ENCODE measurements around the gene SUCLG2. TPM values are rescaled to one million over a fixed set of nuclear protein-coding genes. Genes with fewer than 3 reads are reported as not detected.

Gene SUCLG2
- total RNA-seq, 2 experiments from 2014 or later: 28.3 to 44.7 TPM

GRCh38 chr3:67462187-67462586 is 192.2 kb downstream of the SUCLG2 start:
- no peak overlapping the region for H3K4me2 ChIP-seq (ENCODE audit: low read length)
- no peak for TF ChIP-seq CTCF (conservative IDR thresholded peaks at IDR 0.05; ENCODE audit: low read length)
- no peak for TF ChIP-seq EZH2phosphoT487 (IDR thresholded peaks at IDR 0.05; ENCODE audit: borderline replicate concordance, low read depth, low read length)
- no peaks in the 10 kb centered on the region for H4K20me1 ChIP-seq (ENCODE audit: insufficient read depth, low read length)
- H3K27ac ChIP-seq (ENCODE audit: low read depth, low read length, poor library complexity, severe bottlenecking): no peak overlapping the region
- H3K79me2 ChIP-seq (ENCODE audit: insufficient read depth, low read depth, low read length): no peaks in the 10 kb centered on the region
- H3K9me2 ChIP-seq (ENCODE audit: insufficient read depth, low read length): no peaks in the 10 kb centered on the region
- BruUV-seq (replicated peaks): no TSS peak
- CTCF ChIA-PET (ENCODE audit: unreplicated experiment): no interaction called here
- no peaks in the 10 kb centered on the region for H3K36me3 ChIP-seq (ENCODE audit: insufficient read depth, low read length)
- H3K9me3 ChIP-seq (ENCODE audit: low read length): no peaks in the 10 kb centered on the region
- no peak for DNase-seq (ENCODE audit: low spot score)
- H2AFZ ChIP-seq (ENCODE audit: low read length): no peak overlapping the region
- POLR2A ChIA-PET: interaction anchor here (0.7 kb wide), 1 partner anchor 13 kb away, joined by 3 read pairs; no protein-coding TSS in a partner anchor
- H3K4me1 ChIP-seq (ENCODE audit: insufficient read depth, low read length, poor library complexity, severe bottlenecking): no peaks in the 10 kb centered on the region
- intact Hi-C loops (cut with micrococcal nuclease; ENCODE audit: unreplicated experiment): no loop called here
- no peak overlapping the region for H3K4me3 ChIP-seq (ENCODE audit: low read depth, low read length, poor library complexity, severe bottlenecking)

DNA sequence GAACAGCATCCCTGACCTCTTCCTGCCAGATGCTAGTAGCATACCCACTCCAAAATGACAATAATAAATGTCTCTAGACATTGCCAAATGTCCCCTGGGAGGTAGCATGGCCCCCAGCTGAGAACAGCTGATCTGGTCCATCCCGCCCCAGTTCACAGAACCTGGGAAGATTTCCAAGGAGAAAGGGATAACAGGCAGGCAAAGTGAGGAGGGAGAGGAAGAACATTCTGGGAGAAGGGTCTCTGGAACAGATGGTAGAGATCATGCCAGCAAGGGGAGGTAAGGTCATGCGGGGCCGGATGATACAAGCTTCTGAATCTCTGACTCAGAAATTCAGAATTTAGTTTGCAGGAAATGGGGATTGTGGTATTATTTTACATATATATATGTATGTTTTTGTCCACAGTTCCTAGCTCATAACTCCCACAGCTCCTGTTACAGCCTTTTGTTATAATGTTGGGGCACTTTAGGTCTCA is 192.7 kb downstream of the SUCLG2 start:
- Histone ChIP-seq H3K9me2 (ENCODE audit: insufficient read depth, low read length) (no peaks in the 10 kb centered on the region), H2AFZ (ENCODE audit: low read length) (no peak overlapping the region), H3K9me3 (ENCODE audit: low read length) (no peaks in the 10 kb centered on the region), H3K4me2 (ENCODE audit: low read length) (no peak overlapping the region), H3K27ac (ENCODE audit: low read depth, low read length, poor library complexity, severe bottlenecking) (no peak overlapping the region), H3K36me3 (ENCODE audit: insufficient read depth, low read length) (no peaks in the 10 kb centered on the region), H3K4me1 (ENCODE audit: insufficient read depth, low read length, poor library complexity, severe bottlenecking) (no peaks in the 10 kb centered on the region), H4K20me1 (ENCODE audit: insufficient read depth, low read length) (no peaks in the 10 kb centered on the region), H3K4me3 (ENCODE audit: low read depth, low read length, poor library complexity, severe bottlenecking) (no peak overlapping the region), H3K79me2 (ENCODE audit: insufficient read depth, low read depth, low read length) (no peaks in the 10 kb centered on the region)
- CTCF ChIA-PET (ENCODE audit: unreplicated experiment): no interaction called here
- no TSS peak for BruUV-seq (replicated peaks)
- POLR2A ChIA-PET: interaction anchor here (0.5 kb wide), 1 partner anchor 1381 kb away, joined by 3 read pairs; no protein-coding TSS in a partner anchor
- TF ChIP-seq CTCF (conservative IDR thresholded peaks at IDR 0.05; ENCODE audit: low read length): no peak
- no peak for TF ChIP-seq EZH2phosphoT487 (IDR thresholded peaks at IDR 0.05; ENCODE audit: borderline replicate concordance, low read depth, low read length)
- intact Hi-C loops (cut with micrococcal nuclease; ENCODE audit: unreplicated experiment): no loop called here
- DNase-seq (ENCODE audit: low spot score): no peak

GRCh38 chr3:67460841-67461510 is 193.4 kb downstream of the SUCLG2 start:
- BruUV-seq (replicated peaks): no TSS peak
- intact Hi-C loops (cut with micrococcal nuclease; ENCODE audit: unreplicated experiment): no loop called here
- ChIA-PET CTCF (ENCODE audit: unreplicated experiment) (no interaction called here), POLR2A (interaction anchor here (0.5 kb wide), 1 partner anchor 1381 kb away, joined by 3 read pairs; no protein-coding TSS in a partner anchor)
- H3K4me3 ChIP-seq (ENCODE audit: low read depth, low read length, poor library complexity, severe bottlenecking): no peak overlapping the region
- no peak overlapping the region for H3K4me2 ChIP-seq (ENCODE audit: low read length)
- H3K4me1 ChIP-seq (ENCODE audit: insufficient read depth, low read length, poor library complexity, severe bottlenecking): no peaks in the 10 kb centered on the region
- no peaks in the 10 kb centered on the region for H3K36me3 ChIP-seq (ENCODE audit: insufficient read depth, low read length)
- no peak overlapping the region for H3K27ac ChIP-seq (ENCODE audit: low read depth, low read length, poor library complexity, severe bottlenecking)
- no peaks in the 10 kb centered on the region for H4K20me1 ChIP-seq (ENCODE audit: insufficient read depth, low read length)
- TF ChIP-seq EZH2phosphoT487 (IDR thresholded peaks at IDR 0.05; ENCODE audit: borderline replicate concordance, low read depth, low read length): no peak
- no peak for TF ChIP-seq CTCF (conservative IDR thresholded peaks at IDR 0.05; ENCODE audit: low read length)
- H3K9me2 ChIP-seq (ENCODE audit: insufficient read depth, low read length): no peaks in the 10 kb centered on the region
- H3K79me2 ChIP-seq (ENCODE audit: insufficient read depth, low read depth, low read length): no peaks in the 10 kb centered on the region
- DNase-seq (ENCODE audit: low spot score): no peak
- no peaks in the 10 kb centered on the region for H3K9me3 ChIP-seq (ENCODE audit: low read length)
- no peak overlapping the region for H2AFZ ChIP-seq (ENCODE audit: low read length)

All from OCI-LY7 (cell line).